Fibroblast of pulmonary artery (primary cell): Measurements from ENCODE around the gene EGFL8.
"Not testable (repeated sequence)": the region's sequence is repeated elsewhere in the genome, so short reads cannot be mapped to it uniquely, and the experiment has no call there.

Source experiments
- DNase-seq: peaks from one replicate; pipeline ENCODE4 v3.0.0-alpha.2; 2010; ENCODE audit warnings: low read depth
- H3K4me3 ChIP-seq: replicated peaks from 2 replicates; pipeline ENCODE4 v1.5.1; 2011; ENCODE audit warnings: low read depth, mild to moderate bottlenecking, control low read depth, low read length, moderate library complexity
- TF ChIP-seq, protein P1 (sequence below): IDR thresholded peaks from 2 replicates; pipeline ENCODE4 v1.5.1; 2011; ENCODE audit warnings: mild to moderate bottlenecking, control low read depth, low read length, inconsistent platforms; ENCODE audit errors: missing control alignments

The EGFL8 gene

DNA sequence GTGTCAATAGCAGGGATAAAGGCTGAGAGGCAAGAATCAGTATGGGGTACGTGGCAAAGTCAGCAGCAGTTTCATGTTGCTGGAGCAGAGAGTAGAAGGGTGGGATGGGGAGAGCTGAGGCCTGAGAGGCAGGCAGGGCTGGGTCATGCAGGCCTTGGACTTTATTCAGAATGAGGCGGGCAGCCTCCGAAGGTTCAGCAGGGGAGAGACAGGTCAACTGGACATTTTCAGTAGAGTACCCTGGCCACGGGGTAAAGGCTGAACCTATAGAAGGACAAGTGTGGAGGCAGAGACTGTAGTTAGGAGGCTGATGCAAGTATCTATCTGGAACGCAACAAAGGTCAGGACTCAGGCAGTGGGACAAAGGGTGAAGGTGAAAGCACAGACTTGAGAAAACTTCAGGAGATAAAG is 45.8 kb downstream of the EGFL8 start:
- no peak overlapping the region for H3K4me3 ChIP-seq
- DNase-seq: no peak
- TF ChIP-seq, protein P1, sequence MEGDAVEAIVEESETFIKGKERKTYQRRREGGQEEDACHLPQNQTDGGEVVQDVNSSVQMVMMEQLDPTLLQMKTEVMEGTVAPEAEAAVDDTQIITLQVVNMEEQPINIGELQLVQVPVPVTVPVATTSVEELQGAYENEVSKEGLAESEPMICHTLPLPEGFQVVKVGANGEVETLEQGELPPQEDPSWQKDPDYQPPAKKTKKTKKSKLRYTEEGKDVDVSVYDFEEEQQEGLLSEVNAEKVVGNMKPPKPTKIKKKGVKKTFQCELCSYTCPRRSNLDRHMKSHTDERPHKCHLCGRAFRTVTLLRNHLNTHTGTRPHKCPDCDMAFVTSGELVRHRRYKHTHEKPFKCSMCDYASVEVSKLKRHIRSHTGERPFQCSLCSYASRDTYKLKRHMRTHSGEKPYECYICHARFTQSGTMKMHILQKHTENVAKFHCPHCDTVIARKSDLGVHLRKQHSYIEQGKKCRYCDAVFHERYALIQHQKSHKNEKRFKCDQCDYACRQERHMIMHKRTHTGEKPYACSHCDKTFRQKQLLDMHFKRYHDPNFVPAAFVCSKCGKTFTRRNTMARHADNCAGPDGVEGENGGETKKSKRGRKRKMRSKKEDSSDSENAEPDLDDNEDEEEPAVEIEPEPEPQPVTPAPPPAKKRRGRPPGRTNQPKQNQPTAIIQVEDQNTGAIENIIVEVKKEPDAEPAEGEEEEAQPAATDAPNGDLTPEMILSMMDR: no peak

DNA sequence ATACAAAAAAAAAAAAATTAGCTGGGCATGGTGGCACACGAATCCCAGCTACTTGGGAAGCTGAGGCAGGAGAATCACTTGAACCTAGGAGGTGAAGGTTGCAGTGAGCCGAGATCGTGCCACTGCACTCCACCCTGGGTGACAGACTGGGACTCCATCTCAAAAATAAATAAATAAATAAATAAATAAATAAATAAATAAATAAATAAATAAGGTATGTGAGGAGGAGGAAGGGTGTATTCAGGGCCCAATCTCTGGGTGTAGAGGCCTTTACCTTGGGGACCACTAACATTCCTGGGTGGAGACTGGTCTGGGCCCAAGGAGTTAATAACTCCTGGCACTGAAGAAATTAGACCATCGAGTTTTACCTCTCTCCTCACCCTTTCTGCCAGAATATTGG is 47.0 kb downstream of the EGFL8 start:
- H3K4me3 ChIP-seq, DNase-seq: not testable (repeated sequence)

GRCh38 chr6:32212076-32212760 is 47.8 kb downstream of the EGFL8 start:
- H3K4me3 ChIP-seq: no peak overlapping the region
- no peak for DNase-seq
- TF ChIP-seq, protein P1: no peak

DNA sequence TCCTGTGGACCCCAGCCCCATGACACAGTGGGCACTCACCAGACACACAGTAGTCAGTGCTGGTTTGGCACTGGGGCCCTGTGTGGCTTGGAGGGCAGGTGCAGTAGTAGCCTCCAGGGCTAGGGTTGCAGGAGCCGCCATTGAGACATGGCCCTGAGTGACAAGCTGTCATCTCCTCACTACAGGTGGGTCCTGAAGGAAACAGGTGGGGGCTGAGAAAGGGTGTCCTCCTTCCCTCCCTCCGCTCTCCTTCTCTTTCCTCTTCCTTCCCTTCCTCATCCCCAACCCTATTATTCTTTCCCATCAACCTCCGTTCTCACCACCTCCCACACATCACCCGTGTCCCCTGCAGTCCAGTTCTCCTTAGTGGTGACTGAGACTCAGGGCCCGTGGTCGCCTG is 49.3 kb downstream of the EGFL8 start:
- no peak for DNase-seq
- no peak overlapping the region for H3K4me3 ChIP-seq
- TF ChIP-seq, protein P1: no peak

GRCh38 chr6:32214126-32214525 is 49.7 kb downstream of the EGFL8 start:
- TF ChIP-seq, protein P1: no peak

DNA sequence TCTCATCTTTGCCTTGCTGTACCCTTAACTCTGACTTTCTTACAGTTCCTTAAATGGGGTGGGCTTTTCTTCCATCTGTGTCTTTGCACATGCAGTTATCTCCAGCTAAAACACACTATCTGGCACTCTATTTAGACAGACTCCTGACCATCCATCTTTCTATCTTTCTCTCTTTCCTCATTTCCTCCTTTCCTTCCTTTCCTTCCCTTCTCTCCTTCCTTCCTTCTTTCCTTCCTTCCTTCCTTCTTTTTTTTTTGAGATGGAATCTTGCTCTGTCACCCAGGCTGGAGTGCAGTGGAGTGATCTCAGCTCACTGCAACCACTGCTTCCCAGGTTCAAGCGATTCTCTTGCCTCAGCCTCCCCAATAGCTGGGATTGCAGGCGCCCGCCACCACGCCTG is 51.2 kb downstream of the EGFL8 start:
- no peak overlapping the region for H3K4me3 ChIP-seq
- TF ChIP-seq, protein P1: no peak
- DNase-seq: no peak

More at GRCh38 chr6:32214126-32214525, 49.7 kb downstream of the EGFL8 start:
- H3K4me3 ChIP-seq: no peak overlapping the region
- DNase-seq: no peak

DNA sequence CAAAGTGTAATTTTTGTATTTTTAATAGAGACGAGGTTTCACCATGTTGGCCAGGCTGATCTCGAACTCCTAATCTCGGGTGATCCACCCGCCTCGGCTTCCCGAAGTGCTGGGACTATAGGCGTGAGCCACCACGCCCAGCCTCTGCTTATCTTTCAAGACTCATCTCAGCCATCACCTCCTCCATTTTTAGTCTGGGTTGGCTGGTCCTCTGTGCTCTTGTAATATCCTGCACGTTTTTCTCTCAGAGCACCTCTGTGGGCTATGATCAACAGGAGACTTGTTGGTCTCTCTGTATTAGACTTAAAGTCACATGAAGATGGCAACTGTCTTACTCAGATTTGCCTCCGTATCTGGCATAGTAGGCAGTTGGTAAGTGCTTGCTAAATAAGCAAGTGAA is 51.9 kb downstream of the EGFL8 start:
- TF ChIP-seq, protein P1: no peak
- no peak for DNase-seq
- H3K4me3 ChIP-seq: no peak overlapping the region
